Testis (tissue), 3 donors: ENCODE measurements around the gene STIM1. TPM values are rescaled to one million over a fixed set of nuclear protein-coding genes. Genes with fewer than 3 reads are reported as not detected.

ENCODE experiments used
- DNase-seq: peaks from one replicate; pipeline ENCODE4 v3.0.0-alpha.2; 2019
- H3K27ac ChIP-seq, 2 donors: fragments of 200-600 bp; sonication (generic); one replicate each; pipeline ENCODE4 v1.5.1; 2019
- H3K27me3 ChIP-seq: fragments of 200-600 bp; sonication (generic); one replicate; pipeline ENCODE4 v1.5.1; 2019
- H3K36me3 ChIP-seq: fragments of 200-600 bp; sonication (generic); one replicate; pipeline ENCODE4 v1.5.1; 2017; ENCODE audit warnings: low read depth; ENCODE audit errors: missing control alignments
- H3K4me1 ChIP-seq: fragments of 200-600 bp; sonication (generic); one replicate; pipeline ENCODE4 v1.5.1; 2019
- H3K4me3 ChIP-seq, 2 donors: fragments of 200-600 bp; sonication (generic); one replicate each; pipeline ENCODE4 v1.5.1; 2017 to 2019
- H3K9me3 ChIP-seq: fragments of 200-600 bp; sonication (generic); one replicate; pipeline ENCODE4 v1.5.1; 2017
- CTCF ChIP-seq, 3 experiments: fragments of 450-650 bp in 2 of 3; fragments of 200-600 bp in 1 of 3; sonication (generic) in 1 of 3; IDR thresholded peaks; one replicate each; pipeline ENCODE4 v1.5.1; 2016 to 2019; ENCODE audit warnings: antibody characterized with exemption in 3 of 3, mild to moderate bottlenecking in 2 of 3, moderate library complexity in 1 of 3
- POLR2A ChIP-seq: fragments of 450-650 bp; IDR thresholded peaks from one replicate; pipeline ENCODE4 v1.6.1; 2017; ENCODE audit warnings: antibody characterized with exemption, mild to moderate bottlenecking, moderate library complexity
- WGBS, 2 donors: methylation state at CpG; one replicate each; pipeline ENCODE4 v1.1.5; 2018; 5-methylcytosine and 5-hydroxymethylcytosine counted together
- intact Hi-C: fragments of 100-400 bp; cut with DNase I; formaldehyde crosslinking; loops from one replicate; pipeline ENCODE4 v1.15.1; 2023; ENCODE audit warnings: low total_unique reads
- polyA plus RNA-seq: library from polyadenylated mRNA; stranded (reverse); fragments of 350-450 nt; fragmentation: Illumina TruSeq; extraction: RNeasy Lipid Tissue Mini Kit (QIAGEN cat#74804); gene quantifications from one replicate; pipeline ENCODE4 v1.2.3, GENCODE V29; 2014; ENCODE audit warnings: low read depth, low replicate concordance; ENCODE audit not compliant: insufficient read depth
- total RNA-seq, 2 donors: library from RNA; depleted of rRNA; stranded (reverse); fragments of >200 nt; gene quantifications; one replicate each; pipeline ENCODE4 v1.2.3, GENCODE V29; 2016

STIM1 gene
- total and polyA plus RNA-seq, 3 donors from 2014 or later: 78.2 to 95.5 (median 87.1) TPM

- 25 to 27% methylated on average over 24 to 34 of the region's 44 CpGs for WGBS, 2 donors
- peak overlapping the region; percentile 83 to 91 for H3K4me3 ChIP-seq
- H3K27ac ChIP-seq: peak overlapping the region; percentile 94 to 98
- H3K36me3 ChIP-seq: no peaks in the 10 kb centered on the region
- TF ChIP-seq POLR2A (no peak), CTCF (IDR thresholded peaks at IDR 0.05) (peak; percentile 44 to 79 (median 64))
- H3K27me3 ChIP-seq: no peaks in the 10 kb centered on the region
- DNase-seq: peak; percentile 88
- no peaks in the 10 kb centered on the region for H3K9me3 ChIP-seq
- intact Hi-C loops: no loop called here
- peaks cover 17% of the 10 kb centered on the region for H3K4me1 ChIP-seq
Observed at GRCh38 chr11:3841426-3842350, 13.8 kb upstream of the STIM1 start.

GRCh38 chr11:3843326-3843725, 12.1 kb upstream of the STIM1 start:
- 95 to 96% methylated on average over 3 of the region's 3 CpGs for WGBS, 2 donors

GRCh38 chr11:3845246-3845645, 10.2 kb upstream of the STIM1 start:
- no peaks in the 10 kb centered on the region for H3K9me3 ChIP-seq
- H3K36me3 ChIP-seq: no peaks in the 10 kb centered on the region
- WGBS, 2 donors: 86 to 88% methylated on average over 1 of the region's 1 CpG
- no peak overlapping the region for H3K27ac ChIP-seq
- H3K27me3 ChIP-seq: no peaks in the 10 kb centered on the region
- intact Hi-C loops: no loop called here
- no peak for TF ChIP-seq CTCF (IDR thresholded peaks at IDR 0.05)
- TF ChIP-seq POLR2A: no peak
- no peak for DNase-seq
- H3K4me1 ChIP-seq: no peaks in the 10 kb centered on the region
- H3K4me3 ChIP-seq: no peak overlapping the region

More at GRCh38 chr11:3843326-3843725, 12.1 kb upstream of the STIM1 start:
- no peak overlapping the region for H3K4me3 ChIP-seq
- no peak for DNase-seq
- peaks cover 6% of the 10 kb centered on the region for H3K4me1 ChIP-seq
- no peaks in the 10 kb centered on the region for H3K27me3 ChIP-seq
- no peaks in the 10 kb centered on the region for H3K9me3 ChIP-seq
- intact Hi-C loops: no loop called here
- no peaks in the 10 kb centered on the region for H3K36me3 ChIP-seq
- H3K27ac ChIP-seq: no peak overlapping the region
- TF ChIP-seq CTCF (IDR thresholded peaks at IDR 0.05) (no peak), POLR2A (no peak)

GRCh38 chr11:3845670-3846069, 9.8 kb upstream of the STIM1 start:
- intact Hi-C loops: no loop called here

More at GRCh38 chr11:3845670-3846069, 9.8 kb upstream of the STIM1 start:
- TF ChIP-seq CTCF (IDR thresholded peaks at IDR 0.05): no peak
- no peak for TF ChIP-seq POLR2A
- no peak for DNase-seq
- Histone ChIP-seq H3K4me3 (no peak overlapping the region), H3K9me3 (no peaks in the 10 kb centered on the region), H3K36me3 (no peaks in the 10 kb centered on the region), H3K27me3 (no peaks in the 10 kb centered on the region), H3K27ac (no peak overlapping the region), H3K4me1 (no peaks in the 10 kb centered on the region)
- WGBS, 2 donors: 81 to 86% methylated on average over 3 of the region's 3 CpGs
